ENCODE results near the gene SPRED3.

SPRED3 gene

GRCh38 chr19:38430931-38431330 lies 42.4 kb downstream of the SPRED3 start:
- Histone ChIP-seq H3K27ac (no peak overlapping the region), H3K4me3 (no peak overlapping the region)
- TF ChIP-seq CTCF (IDR thresholded peaks at IDR 0.05), result no peak
- DNase-seq (ENCODE audit: low spot score), result no peak

GRCh38 chr19:38433268-38433733 lies 44.8 kb downstream of the SPRED3 start, which contains the start of gene RYR1:
TSS of gene RYR1 (plus strand) at chr19:38433691. CDS start at chr19:38433830, 139 bp downstream.
- Histone ChIP-seq H3K27ac (peak within 1 kb of the TSS in 1 of 2 donors; percentile 32), H3K4me3 (peak within 1 kb of the TSS; percentile 37)
- TF ChIP-seq CTCF (IDR thresholded peaks at IDR 0.05), result no peak
- DNase-seq (ENCODE audit: low spot score), result no peak

GRCh38 chr19:38434549-38435051 lies 46.1 kb downstream of the SPRED3 start:
- no peak for DNase-seq (ENCODE audit: low spot score)
- Histone ChIP-seq H3K27ac (peak overlapping the region in 1 of 2 donors; percentile 32), H3K4me3 (peak overlapping the region; percentile 37)
- no peak for TF ChIP-seq CTCF (IDR thresholded peaks at IDR 0.05)

- Histone ChIP-seq H3K4me3 (no peak overlapping the region), H3K27ac (no peak overlapping the region)
- no peak for TF ChIP-seq CTCF (IDR thresholded peaks at IDR 0.05)
- DNase-seq (ENCODE audit: low spot score), result no peak
Observed at GRCh38 chr19:38437295-38437694, 48.8 kb downstream of the SPRED3 start.

- no peak overlapping the region for H3K27ac ChIP-seq
- DNase-seq (ENCODE audit: low spot score), result no peak
- H3K4me3 ChIP-seq, result no peak overlapping the region
- TF ChIP-seq CTCF (IDR thresholded peaks at IDR 0.05), result no peak
Observed at GRCh38 chr19:38437917-38438316, 49.4 kb downstream of the SPRED3 start.

- Histone ChIP-seq H3K27ac (no peak overlapping the region), H3K4me3 (no peak overlapping the region)
- no peak for DNase-seq (ENCODE audit: low spot score)
- no peak for TF ChIP-seq CTCF (IDR thresholded peaks at IDR 0.05)
Observed at GRCh38 chr19:38440592-38440991, 52.1 kb downstream of the SPRED3 start.

- no peak overlapping the region for H3K27ac ChIP-seq
- no peak for DNase-seq (ENCODE audit: low spot score)
- H3K4me3 ChIP-seq, result no peak overlapping the region
- TF ChIP-seq CTCF (IDR thresholded peaks at IDR 0.05), result no peak
Observed at GRCh38 chr19:38441657-38442348, 53.3 kb downstream of the SPRED3 start.
